Right lobe of liver (tissue), 4 donors: Measurements from ENCODE around the gene DDX19B.
A peak's percentile ranks its signal among the peaks of the same experiment; 100 is the strongest.

Experiments
- POLR2A ChIP-seq: fragments of 450-650 bp; IDR thresholded peaks from one replicate; pipeline ENCODE4 v1.6.1; 2017; ENCODE audit warnings: antibody characterized with exemption, mild to moderate bottlenecking
- TF ChIP-seq, protein P1 (sequence below), 4 donors: fragments of 200-600 bp in 3 of 4; fragments of 450-650 bp in 1 of 4; IDR thresholded peaks; one replicate each; pipeline versions ENCODE4 v1.5.1 to v1.8.0; 2016 to 2022; ENCODE audit warnings: antibody characterized with exemption in 4 of 4, mild to moderate bottlenecking in 2 of 4
- donor health status: DM: no; HTN: no; CAD: no.
- donor health status: DM: no; HTN: no; CAD: no.
- donor health status: DM: no; HTN: yes; CAD: no.

DNA sequence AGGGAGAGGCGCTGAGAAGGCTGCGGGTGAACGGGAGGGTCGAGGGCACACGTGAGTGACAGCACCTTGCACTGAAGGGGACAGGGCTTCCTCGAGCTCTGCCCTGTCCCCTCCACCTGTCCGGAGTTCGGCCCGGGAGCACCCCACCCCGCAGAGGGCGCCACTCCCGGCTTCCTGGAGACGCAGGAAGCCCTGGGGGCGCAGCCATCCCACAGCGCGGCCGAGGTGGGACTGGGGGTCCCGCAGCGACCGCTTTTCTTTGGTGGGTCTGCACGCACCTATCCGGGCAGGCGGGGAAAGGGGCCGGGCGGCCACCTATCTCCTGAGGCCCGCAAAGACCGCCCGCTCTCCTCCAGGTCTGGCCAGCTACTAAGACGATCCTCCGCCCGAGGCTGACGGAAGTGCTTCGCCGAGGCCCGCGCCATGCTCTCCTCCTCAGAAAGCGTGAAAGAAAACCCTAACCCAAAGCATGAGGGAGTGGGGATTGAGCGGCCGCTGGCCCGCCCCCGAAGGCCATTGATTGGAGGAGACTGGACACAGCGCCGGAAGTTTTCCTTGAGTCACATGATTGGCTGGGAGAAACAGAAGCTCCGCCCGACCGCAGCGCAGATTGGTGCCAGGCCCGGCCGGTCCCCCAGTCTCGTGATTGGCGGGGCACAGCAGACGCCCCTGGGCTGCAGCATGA, 82.1 kb downstream of the DDX19B start:
- TF ChIP-seq, protein P1, sequence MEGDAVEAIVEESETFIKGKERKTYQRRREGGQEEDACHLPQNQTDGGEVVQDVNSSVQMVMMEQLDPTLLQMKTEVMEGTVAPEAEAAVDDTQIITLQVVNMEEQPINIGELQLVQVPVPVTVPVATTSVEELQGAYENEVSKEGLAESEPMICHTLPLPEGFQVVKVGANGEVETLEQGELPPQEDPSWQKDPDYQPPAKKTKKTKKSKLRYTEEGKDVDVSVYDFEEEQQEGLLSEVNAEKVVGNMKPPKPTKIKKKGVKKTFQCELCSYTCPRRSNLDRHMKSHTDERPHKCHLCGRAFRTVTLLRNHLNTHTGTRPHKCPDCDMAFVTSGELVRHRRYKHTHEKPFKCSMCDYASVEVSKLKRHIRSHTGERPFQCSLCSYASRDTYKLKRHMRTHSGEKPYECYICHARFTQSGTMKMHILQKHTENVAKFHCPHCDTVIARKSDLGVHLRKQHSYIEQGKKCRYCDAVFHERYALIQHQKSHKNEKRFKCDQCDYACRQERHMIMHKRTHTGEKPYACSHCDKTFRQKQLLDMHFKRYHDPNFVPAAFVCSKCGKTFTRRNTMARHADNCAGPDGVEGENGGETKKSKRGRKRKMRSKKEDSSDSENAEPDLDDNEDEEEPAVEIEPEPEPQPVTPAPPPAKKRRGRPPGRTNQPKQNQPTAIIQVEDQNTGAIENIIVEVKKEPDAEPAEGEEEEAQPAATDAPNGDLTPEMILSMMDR (IDR thresholded peaks at IDR 0.05): peak in 2 of 4 donors; percentile 16 to 26
- TF ChIP-seq POLR2A: peak; percentile 85
